GM06990 (cell line): ENCODE data around the gene CPB2.

ENCODE experiments used
- DNase-seq: peaks from one replicate; pipeline ENCODE4 v3.0.0-alpha.2; 2011; ENCODE audit not compliant: insufficient read length; ENCODE audit errors: extremely low read depth
- H3K27me3 ChIP-seq: replicated peaks from 2 replicates; pipeline ENCODE4 v1.6.0; 2011; ENCODE audit warnings: low read length; ENCODE audit not compliant: control insufficient read depth, insufficient read depth
- H3K36me3 ChIP-seq: 2 replicates; pipeline ENCODE4 v1.5.1; 2011; ENCODE audit warnings: low read length; ENCODE audit not compliant: control insufficient read depth, insufficient read depth
- H3K4me3 ChIP-seq: replicated peaks from 2 replicates; pipeline ENCODE4 v1.5.1; 2011; ENCODE audit warnings: low read depth, mild to moderate bottlenecking, control low read depth, low read length
- CTCF ChIP-seq: IDR thresholded peaks from 2 replicates; pipeline ENCODE4 v1.5.1; 2011; ENCODE audit warnings: low read length, control low read depth, mild to moderate bottlenecking, inconsistent platforms; ENCODE audit not compliant: insufficient read depth, poor library complexity, severe bottlenecking

The CPB2 gene, protein sequence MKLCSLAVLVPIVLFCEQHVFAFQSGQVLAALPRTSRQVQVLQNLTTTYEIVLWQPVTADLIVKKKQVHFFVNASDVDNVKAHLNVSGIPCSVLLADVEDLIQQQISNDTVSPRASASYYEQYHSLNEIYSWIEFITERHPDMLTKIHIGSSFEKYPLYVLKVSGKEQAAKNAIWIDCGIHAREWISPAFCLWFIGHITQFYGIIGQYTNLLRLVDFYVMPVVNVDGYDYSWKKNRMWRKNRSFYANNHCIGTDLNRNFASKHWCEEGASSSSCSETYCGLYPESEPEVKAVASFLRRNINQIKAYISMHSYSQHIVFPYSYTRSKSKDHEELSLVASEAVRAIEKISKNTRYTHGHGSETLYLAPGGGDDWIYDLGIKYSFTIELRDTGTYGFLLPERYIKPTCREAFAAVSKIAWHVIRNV

GRCh38 chr13:46104868-46105267, at the start of gene CPB2:
CPB2 (minus strand) TSS chr13:46105033; CDS start chr13:46105009, 24 bp downstream.
- H3K27me3 ChIP-seq: no peaks in the 10 kb centered on the region
- no peaks in the 10 kb centered on the region for H3K36me3 ChIP-seq
- H3K4me3 ChIP-seq: no peak within 1 kb of the TSS
- DNase-seq: no peak
- no peak for TF ChIP-seq CTCF

DNA sequence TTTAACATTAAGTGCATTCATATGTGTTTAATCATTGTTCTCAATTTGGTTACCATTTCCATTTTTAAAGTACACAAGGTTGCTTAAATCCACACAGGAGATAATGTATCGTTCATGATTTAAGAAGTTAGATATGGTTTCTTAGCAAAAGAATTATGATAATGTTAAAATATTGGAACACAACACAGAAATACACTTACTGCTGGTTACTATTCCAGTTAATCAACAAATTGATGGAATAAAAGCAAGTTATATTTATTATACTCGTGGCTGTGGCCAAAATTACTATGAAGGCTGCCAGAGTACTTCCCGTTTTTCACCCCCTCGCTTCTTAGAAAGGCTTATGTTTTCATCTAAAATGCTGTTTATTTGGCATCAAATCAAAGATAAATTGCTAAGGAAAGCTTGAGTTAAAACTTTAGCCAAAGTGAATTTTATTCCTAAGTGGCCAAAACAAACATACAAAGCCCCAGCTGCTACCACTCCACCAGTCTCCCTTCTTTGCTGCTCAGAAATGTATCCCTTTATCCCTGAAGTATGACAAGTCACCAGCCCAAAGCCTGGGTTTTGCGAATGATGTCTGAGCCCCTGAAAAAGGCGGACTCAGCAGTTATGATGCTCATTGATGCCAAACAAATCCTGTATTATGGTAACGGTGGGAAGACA, 49.4 kb upstream of the CPB2 start:
- TF ChIP-seq CTCF: no peak
- Histone ChIP-seq H3K36me3 (peaks cover 45% of the 10 kb centered on the region), H3K27me3 (no peaks in the 10 kb centered on the region), H3K4me3 (no peak overlapping the region)
- DNase-seq: no peak

DNA sequence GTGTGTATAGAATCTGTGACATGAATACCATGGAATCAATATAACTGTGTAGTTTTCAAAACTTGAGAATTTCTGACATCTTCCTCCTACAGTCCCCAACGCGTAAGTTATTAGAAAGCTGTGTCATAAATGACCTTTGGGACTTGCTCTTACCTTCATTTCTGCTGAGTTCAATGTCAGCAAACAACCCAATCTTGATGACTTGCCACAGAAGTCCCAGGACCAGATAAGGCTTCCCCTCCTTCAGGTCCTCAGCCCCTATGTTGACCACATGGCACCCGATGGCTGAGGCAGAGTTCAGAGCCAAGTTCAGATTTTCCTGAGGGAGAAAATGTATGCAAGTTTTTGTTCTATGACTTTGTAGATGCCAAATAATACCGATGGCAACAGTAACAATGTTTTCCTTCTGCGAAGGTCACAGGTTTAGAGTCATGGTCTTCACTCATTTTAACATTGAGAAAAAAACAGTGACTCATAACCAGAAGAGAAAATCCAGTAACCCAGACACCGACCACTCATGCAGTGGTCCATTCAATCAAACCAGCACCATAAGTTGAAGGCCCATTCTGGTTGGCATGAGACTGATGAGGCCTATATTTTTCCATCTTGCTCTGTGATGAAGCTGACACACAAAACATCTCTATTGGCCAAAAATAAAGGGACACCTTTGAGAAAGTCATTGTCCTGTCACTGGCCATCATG, 47.9 kb upstream of the CPB2 start:
- no peak for DNase-seq
- no peaks in the 10 kb centered on the region for H3K27me3 ChIP-seq
- peaks cover 39% of the 10 kb centered on the region for H3K36me3 ChIP-seq
- no peak for TF ChIP-seq CTCF
- H3K4me3 ChIP-seq: no peak overlapping the region

- Histone ChIP-seq H3K36me3 (peaks cover 43% of the 10 kb centered on the region), H3K27me3 (no peaks in the 10 kb centered on the region), H3K4me3 (no peak overlapping the region)
- no peak for DNase-seq
- TF ChIP-seq CTCF: no peak
Observed at GRCh38 chr13:46150134-46150693, 45.4 kb upstream of the CPB2 start.

DNA sequence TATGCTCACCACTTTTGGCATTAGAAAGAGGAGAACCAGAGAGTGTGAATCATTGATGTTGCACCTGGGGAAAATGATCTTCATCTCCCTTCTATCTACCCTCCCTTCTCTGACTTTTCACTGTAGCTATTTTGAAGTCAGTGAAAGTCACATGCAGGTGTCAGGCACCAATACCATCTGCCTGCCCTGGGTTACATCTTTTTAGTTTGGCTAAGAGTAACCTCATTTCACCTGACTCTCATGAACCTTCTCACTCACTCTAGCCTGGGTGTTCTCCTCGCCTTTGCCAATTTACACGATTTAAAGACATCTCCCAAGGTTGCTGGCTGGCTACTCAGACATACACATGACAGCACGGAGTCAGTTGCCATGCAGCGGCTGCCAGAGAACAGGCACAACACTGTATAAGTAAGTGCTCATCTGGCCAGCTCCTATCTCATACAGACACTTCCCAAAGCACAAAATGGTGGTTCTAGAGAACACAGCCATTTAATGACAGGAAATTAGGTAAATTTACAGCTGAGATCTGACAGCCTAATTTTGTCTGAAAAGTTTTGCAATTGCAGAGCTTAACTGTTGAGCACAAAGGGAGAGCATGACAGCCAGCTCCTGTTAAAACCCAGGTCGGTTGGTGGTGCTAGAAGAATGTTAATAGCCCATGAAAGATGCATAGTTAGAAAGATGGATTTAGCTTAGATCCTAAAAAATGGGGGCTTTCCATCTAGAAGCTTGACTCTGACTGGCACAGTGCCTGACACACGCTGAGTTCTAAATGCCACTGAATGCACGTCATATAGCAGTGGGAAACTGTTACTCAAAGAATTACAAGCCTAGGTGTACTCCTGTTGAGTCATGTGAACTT, 44.7 kb upstream of the CPB2 start:
- no peaks in the 10 kb centered on the region for H3K27me3 ChIP-seq
- no peak for DNase-seq
- peaks cover 46% of the 10 kb centered on the region for H3K36me3 ChIP-seq
- no peak for TF ChIP-seq CTCF
- H3K4me3 ChIP-seq: no peak overlapping the region
